ENCODE data around the gene PEX6.

DNA sequence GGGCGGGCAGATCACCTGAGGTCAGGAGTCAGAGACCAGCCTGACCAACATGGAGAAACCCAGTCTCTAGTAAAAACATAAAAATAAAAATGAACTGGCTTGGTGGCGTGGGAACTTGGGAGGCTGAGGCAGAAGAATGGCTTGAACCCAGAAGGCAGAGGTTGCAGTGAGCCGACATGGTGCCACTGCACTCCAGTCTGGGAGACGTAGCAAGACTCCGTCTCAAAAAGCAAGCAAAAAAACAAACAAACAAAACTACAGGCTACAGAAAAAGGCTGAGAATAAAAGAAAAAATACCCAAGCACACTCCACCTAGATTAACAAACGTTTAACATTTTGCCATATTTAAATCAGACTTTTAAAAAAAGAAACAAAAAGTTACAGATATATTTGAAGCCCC, 57.2 kb downstream of the PEX6 start:
- TF ChIP-seq POLR2AphosphoS5 (IDR thresholded peaks at IDR 0.05): no peak
- no peak for TF ChIP-seq POLR2A (IDR thresholded peaks at IDR 0.05)

All from breast epithelium (tissue), 3 donors.